Measurements from ENCODE around the gene ARHGEF1.
A peak's percentile ranks its signal among the peaks of the same experiment; 100 is the strongest.

The ARHGEF1 gene

DNA sequence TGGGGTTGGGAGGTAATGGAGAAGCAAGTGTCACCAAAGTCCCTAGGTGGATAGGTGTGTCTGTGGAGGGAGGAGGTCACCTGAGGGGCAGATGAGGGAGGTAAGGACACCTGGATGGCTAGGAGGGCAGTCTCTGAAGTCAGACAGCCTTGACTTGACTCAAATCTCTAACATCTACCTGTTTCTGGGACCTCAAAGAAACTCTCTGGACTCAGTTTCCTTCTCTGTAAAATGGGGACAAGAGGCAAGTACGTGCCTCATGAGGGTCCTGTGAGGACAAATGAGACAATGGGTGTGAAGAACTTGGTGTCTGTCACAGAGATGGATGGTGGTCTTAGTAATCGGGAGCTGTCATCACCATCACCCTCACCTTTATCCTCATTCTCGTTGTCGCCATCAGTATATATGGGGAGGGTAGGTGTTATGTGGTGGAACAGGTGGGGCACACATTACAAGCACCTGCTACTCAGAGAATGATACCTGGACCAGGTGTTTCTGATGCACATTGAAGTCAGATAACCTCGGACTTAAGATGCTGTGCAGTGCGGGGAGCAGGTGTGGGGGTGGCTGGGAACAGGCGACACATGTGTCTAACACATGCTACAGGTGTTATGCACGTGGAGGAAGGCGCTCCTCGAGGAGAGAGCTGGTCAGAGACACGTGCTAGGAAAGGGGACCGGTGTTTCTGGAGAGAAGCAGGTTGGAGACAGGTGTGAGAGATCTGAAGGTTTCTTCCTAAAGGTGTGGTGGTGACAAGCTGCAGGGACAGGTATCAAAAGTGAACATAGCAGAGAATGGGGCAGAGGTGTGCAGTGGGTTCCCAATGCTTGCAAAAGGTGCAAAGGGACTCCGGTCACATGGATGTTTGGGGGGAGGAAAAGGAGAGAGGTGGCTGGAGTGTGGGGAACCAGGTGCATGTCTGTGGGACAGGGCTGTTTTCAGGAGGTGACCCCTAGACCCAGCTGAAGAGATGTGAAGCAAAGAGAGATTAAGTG is 41.5 kb downstream of the ARHGEF1 start:
- ChIA-PET CTCF (no interaction called here), POLR2A (no interaction called here)
- WGBS (ENCODE audit: insufficient coverage): 63% methylated on average over 10 of the region's 13 CpGs
- Histone ChIP-seq H3K36me3 (ENCODE audit: control insufficient read depth in 4 of 4, insufficient read depth in 4 of 4, low read length in 3 of 4) (no peaks in the 10 kb centered on the region), H3K4me1 (ENCODE audit: control extremely low read depth in 1 of 4, control insufficient read depth in 4 of 4, insufficient read depth in 4 of 4, low read length in 3 of 4) (peaks cover 0 to 25% (median 21%) of the 10 kb centered on the region in 4 experiments), H3K27ac (ENCODE audit: insufficient read depth in 1 of 2, low read depth in 1 of 2, low read length in 2 of 2, poor library complexity in 1 of 2, severe bottlenecking in 2 of 2) (no peak overlapping the region), H3K4me3 (ENCODE audit: control insufficient read depth in 1 of 7, extremely low read depth in 1 of 7, insufficient read depth in 4 of 7, low read depth in 2 of 7, low read length in 6 of 7) (no peak overlapping the region), H3K27me3 (replicated peaks in 2 of 5; ENCODE audit: control insufficient read depth in 4 of 5, insufficient read depth in 5 of 5, low read length in 4 of 5) (peaks cover 0 to 92% (median 55%) of the 10 kb centered on the region in 5 experiments), H3K9me3 (ENCODE audit: control extremely low read depth in 1 of 5, control insufficient read depth in 4 of 5, insufficient read depth in 2 of 5, low read depth in 1 of 5, low read length in 4 of 5) (no peaks in the 10 kb centered on the region)
- no peak for DNase-seq

DNA sequence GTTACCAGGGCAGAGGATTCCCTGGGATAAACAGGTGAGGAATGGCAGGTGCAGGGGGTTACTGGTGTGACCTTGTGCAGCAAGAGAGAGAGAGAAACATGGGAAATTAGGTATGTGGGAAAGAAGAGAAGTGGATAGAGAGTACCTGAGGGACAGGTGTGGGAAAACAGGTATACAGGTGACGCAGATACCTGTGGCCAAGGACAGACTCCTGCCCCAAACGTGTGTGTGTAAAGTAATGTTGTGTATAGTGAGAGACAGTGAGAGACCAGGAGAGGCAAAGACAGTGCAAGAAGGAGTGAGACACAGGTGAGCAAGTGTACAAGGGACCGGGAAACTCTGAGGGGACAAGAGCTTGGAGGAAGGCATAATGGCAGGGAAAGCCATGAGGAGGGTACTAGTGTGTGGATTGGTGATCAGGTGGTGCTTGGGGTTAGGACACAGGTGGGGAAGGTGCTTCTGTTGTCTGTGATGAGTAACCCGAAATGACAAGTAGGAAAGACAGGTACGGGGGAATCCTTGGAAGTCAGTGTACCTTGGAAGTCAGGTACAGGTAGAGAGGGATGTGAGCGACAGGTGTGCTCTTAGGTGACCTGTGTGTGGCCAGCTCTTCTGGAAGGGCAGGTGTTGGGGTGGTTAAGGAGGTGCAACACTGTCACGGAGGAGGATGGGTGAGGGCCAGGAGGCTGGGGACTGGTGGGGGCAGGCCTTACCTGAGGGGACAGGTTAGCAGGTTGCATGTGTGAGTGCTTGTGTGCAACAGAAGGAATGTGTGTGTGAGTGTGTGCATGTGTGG is 42.4 kb downstream of the ARHGEF1 start:
- no peak overlapping the region for H3K27ac ChIP-seq (ENCODE audit: insufficient read depth in 1 of 2, low read depth in 1 of 2, low read length in 2 of 2, poor library complexity in 1 of 2, severe bottlenecking in 2 of 2)
- POLR2A ChIA-PET: no interaction called here
- H3K4me3 ChIP-seq (ENCODE audit: control insufficient read depth in 1 of 7, extremely low read depth in 1 of 7, insufficient read depth in 4 of 7, low read depth in 2 of 7, low read length in 6 of 7): no peak overlapping the region
- no peaks in the 10 kb centered on the region for H3K9me3 ChIP-seq (ENCODE audit: control extremely low read depth in 1 of 5, control insufficient read depth in 4 of 5, insufficient read depth in 2 of 5, low read depth in 1 of 5, low read length in 4 of 5)
- WGBS (ENCODE audit: insufficient coverage): 89% methylated on average over 7 of the region's 7 CpGs
- CTCF ChIA-PET: no interaction called here
- H3K27me3 ChIP-seq (replicated peaks in 2 of 5; ENCODE audit: control insufficient read depth in 4 of 5, insufficient read depth in 5 of 5, low read length in 4 of 5): peaks cover 0 to 93% (median 59%) of the 10 kb centered on the region in 5 experiments
- H3K36me3 ChIP-seq (ENCODE audit: control insufficient read depth in 4 of 4, insufficient read depth in 4 of 4, low read length in 3 of 4): no peaks in the 10 kb centered on the region
- DNase-seq: no peak
- H3K4me1 ChIP-seq (ENCODE audit: control extremely low read depth in 1 of 4, control insufficient read depth in 4 of 4, insufficient read depth in 4 of 4, low read length in 3 of 4): peaks cover 0 to 27% (median 24%) of the 10 kb centered on the region in 4 experiments

DNA sequence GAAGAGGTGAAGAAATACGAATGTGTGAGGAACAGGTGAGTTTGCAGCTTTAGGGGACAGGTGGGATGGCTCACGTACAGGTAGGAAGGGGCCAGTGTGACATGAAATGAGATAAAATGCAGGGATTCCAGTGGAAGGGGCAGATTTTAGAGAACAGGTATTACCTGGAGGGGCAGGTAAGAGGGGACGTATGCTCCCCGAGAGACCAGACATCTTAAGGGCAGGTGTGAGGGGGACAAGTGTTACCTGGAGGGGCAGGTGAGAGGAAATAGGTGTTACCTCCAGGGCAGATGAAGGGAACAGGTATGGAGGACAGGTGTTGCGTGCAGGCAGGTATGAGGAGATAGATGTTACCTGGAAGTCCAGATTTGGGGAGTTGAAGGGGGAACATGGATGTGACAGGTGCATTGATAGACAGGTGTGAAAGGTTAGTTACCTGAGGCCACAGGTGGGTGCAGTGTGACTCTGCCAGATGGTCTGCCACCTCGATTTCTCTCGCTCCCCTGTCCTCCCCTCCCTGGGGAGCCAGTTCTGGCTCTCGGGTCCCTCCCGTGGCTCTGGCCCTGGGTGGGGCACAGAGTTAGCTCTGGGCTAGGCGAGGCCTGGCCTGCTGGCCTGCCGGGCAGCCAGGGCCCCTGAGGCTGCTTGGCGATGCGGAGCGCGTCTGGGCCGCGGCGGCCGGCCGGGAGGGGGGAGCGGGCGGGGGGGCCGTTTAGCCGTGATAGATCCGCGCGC is 43.2 kb downstream of the ARHGEF1 start:
- DNase-seq: no peak
- H3K36me3 ChIP-seq (ENCODE audit: control insufficient read depth in 4 of 4, insufficient read depth in 4 of 4, low read length in 3 of 4): no peaks in the 10 kb centered on the region
- H3K27me3 ChIP-seq (replicated peaks in 2 of 5; ENCODE audit: control insufficient read depth in 4 of 5, insufficient read depth in 5 of 5, low read length in 4 of 5): peaks cover 0 to 93% (median 64%) of the 10 kb centered on the region in 5 experiments
- ChIA-PET POLR2A (interaction anchor here (0.6 kb wide), 1 partner anchor 17 kb away, joined by 3 read pairs; no protein-coding TSS in a partner anchor), CTCF (no interaction called here)
- WGBS (ENCODE audit: insufficient coverage): 64% methylated on average over 9 of the region's 27 CpGs
- H3K27ac ChIP-seq (ENCODE audit: insufficient read depth in 1 of 2, low read depth in 1 of 2, low read length in 2 of 2, poor library complexity in 1 of 2, severe bottlenecking in 2 of 2): no peak overlapping the region
- no peak overlapping the region for H3K4me3 ChIP-seq (ENCODE audit: control insufficient read depth in 1 of 7, extremely low read depth in 1 of 7, insufficient read depth in 4 of 7, low read depth in 2 of 7, low read length in 6 of 7)
- H3K4me1 ChIP-seq (ENCODE audit: control extremely low read depth in 1 of 4, control insufficient read depth in 4 of 4, insufficient read depth in 4 of 4, low read length in 3 of 4): peaks cover 0 to 24% (median 19%) of the 10 kb centered on the region in 4 experiments
- H3K9me3 ChIP-seq (ENCODE audit: control extremely low read depth in 1 of 5, control insufficient read depth in 4 of 5, insufficient read depth in 2 of 5, low read depth in 1 of 5, low read length in 4 of 5): no peaks in the 10 kb centered on the region

DNA sequence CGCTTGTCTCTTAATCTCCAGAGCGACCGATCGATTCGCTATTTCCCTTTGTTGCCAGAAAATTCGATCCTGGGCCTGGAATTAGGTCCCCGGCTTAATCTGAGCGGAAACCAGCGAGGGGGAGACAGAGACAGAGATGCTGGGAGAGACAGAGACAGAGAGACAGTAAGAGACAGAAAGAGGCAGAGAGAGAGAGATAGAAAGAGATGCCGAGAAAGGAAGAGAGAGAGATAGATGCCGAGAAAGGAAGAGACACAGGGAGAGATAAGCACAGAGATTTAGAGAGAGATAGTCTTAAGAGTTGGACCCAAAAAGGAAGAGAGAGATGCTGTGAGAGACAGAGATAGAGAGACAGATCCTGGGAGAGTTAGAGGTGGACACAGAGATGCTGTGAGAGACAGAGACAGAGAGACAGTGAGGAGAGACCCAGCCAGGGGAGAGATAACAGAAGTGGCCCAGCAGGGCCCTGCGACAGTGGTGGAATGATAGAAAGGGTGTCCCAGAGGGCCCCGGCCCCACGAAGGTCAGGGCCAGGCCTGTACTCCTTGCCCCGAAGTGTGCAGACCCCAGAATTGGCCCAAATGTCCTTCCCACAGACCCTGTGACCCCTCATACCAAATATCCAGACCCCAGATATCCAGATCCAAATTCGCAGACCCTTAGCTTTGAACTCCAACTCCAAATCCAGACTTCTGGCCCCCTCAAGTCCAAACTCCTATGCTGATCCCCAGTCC is 43.9 kb downstream of the ARHGEF1 start:
- Histone ChIP-seq H3K9me3 (ENCODE audit: control extremely low read depth in 1 of 5, control insufficient read depth in 4 of 5, insufficient read depth in 2 of 5, low read depth in 1 of 5, low read length in 4 of 5) (no peaks in the 10 kb centered on the region), H3K27ac (ENCODE audit: insufficient read depth in 1 of 2, low read depth in 1 of 2, low read length in 2 of 2, poor library complexity in 1 of 2, severe bottlenecking in 2 of 2) (no peak overlapping the region), H3K27me3 (replicated peaks in 2 of 5; ENCODE audit: control insufficient read depth in 4 of 5, insufficient read depth in 5 of 5, low read length in 4 of 5) (peaks cover 0 to 86% (median 62%) of the 10 kb centered on the region in 5 experiments), H3K4me3 (ENCODE audit: control insufficient read depth in 1 of 7, extremely low read depth in 1 of 7, insufficient read depth in 4 of 7, low read depth in 2 of 7, low read length in 6 of 7) (no peak overlapping the region), H3K36me3 (ENCODE audit: control insufficient read depth in 4 of 4, insufficient read depth in 4 of 4, low read length in 3 of 4) (no peaks in the 10 kb centered on the region), H3K4me1 (ENCODE audit: control extremely low read depth in 1 of 4, control insufficient read depth in 4 of 4, insufficient read depth in 4 of 4, low read length in 3 of 4) (peaks cover 0 to 19% (median 15%) of the 10 kb centered on the region in 4 experiments)
- ChIA-PET CTCF (interaction anchor here (1.4 kb wide), 1 partner anchor 54 kb away, joined by 4 read pairs; no protein-coding TSS in a partner anchor), POLR2A (no interaction called here)
- 63% methylated on average over 7 of the region's 16 CpGs for WGBS (ENCODE audit: insufficient coverage)
- DNase-seq: no peak

DNA sequence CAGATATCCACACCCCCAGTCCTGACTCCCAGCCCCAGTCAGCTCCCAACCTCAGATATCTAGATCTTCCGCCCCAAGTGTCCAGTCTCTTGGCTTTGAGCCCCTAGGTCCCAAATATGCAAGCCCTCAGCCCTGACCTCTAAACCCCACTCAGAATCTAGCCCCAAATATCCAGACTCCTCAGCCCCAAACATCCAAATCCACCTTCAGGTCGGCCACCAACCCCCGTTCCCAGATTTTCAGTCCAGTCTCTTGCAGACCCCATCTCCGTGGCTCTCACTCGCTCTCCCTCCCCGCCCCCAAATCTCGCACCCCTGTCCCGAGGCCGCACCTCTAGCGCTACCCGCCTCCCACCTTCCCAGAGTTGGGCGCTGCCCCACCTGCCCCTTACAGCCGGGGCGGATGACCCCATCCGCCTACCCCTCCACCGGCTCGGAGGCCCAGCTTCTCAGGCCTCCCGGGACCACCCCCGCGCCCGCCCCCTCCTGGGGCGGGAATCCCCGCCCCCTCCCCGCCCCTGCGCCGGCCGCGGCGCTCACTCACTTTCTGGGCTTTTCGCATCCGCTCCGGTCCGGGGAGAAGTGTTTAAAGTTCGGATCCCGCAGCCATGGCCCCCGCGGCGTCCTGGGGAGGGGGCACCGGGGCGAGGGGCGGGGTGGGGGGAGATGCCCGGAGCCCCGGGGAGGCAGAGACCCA is 44.7 kb downstream of the ARHGEF1 start:
- no peaks in the 10 kb centered on the region for H3K36me3 ChIP-seq (ENCODE audit: control insufficient read depth in 4 of 4, insufficient read depth in 4 of 4, low read length in 3 of 4)
- peak overlapping the region; percentile 48 to 80 (median 61) for H3K4me3 ChIP-seq (ENCODE audit: control insufficient read depth in 1 of 7, extremely low read depth in 1 of 7, insufficient read depth in 4 of 7, low read depth in 2 of 7, low read length in 6 of 7)
- ChIA-PET POLR2A (no interaction called here), CTCF (interaction anchor here (1.2 to 1.4 kb wide), 2 partner anchors 14 to 54 kb away, joined by 3 to 4 read pairs; no protein-coding TSS in a partner anchor)
- DNase-seq: no peak
- H3K27ac ChIP-seq (ENCODE audit: insufficient read depth in 1 of 2, low read depth in 1 of 2, low read length in 2 of 2, poor library complexity in 1 of 2, severe bottlenecking in 2 of 2): no peak overlapping the region
- peaks cover 0 to 17% (median 15%) of the 10 kb centered on the region in 4 experiments for H3K4me1 ChIP-seq (ENCODE audit: control extremely low read depth in 1 of 4, control insufficient read depth in 4 of 4, insufficient read depth in 4 of 4, low read length in 3 of 4)
- WGBS (ENCODE audit: insufficient coverage): 19% methylated on average over 18 of the region's 43 CpGs
- peaks cover 0 to 79% (median 56%) of the 10 kb centered on the region in 5 experiments for H3K27me3 ChIP-seq (replicated peaks in 2 of 5; ENCODE audit: control insufficient read depth in 4 of 5, insufficient read depth in 5 of 5, low read length in 4 of 5)
- no peaks in the 10 kb centered on the region for H3K9me3 ChIP-seq (ENCODE audit: control extremely low read depth in 1 of 5, control insufficient read depth in 4 of 5, insufficient read depth in 2 of 5, low read depth in 1 of 5, low read length in 4 of 5)

DNA sequence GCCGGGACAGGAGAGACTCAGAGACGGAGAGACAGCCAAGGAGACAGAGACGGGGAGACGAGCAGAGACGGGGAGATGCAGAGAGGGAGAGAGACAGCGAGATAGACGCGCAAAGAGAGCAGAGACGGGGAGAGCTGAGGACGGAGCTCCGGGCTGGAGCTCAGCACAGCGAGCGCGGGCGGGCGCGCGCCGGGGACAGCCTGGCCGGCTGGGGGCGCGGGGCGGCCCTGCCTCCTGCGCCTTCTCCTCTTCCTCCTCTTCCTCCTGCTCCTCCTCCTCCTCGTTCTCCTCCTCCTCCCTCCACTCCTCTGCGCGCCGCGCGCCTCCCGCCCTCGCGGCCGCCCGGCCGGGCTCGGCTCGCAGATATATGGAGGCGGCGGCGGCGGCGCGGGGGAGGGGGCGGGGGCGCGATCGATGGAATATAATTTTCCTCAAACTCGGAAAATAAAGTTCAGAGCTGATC is 45.3 kb downstream of the ARHGEF1 start, which contains the start of gene ERFL:
ERFL (minus strand) TSS at position 229 of the 463 bp plus-strand sequence. CDS start 15,530 bp downstream, outside the sequence.
- POLR2A ChIA-PET: no interaction called here
- 0% methylated on average over 37 of the region's 49 CpGs for WGBS (ENCODE audit: insufficient coverage)
- H3K9me3 ChIP-seq (ENCODE audit: control extremely low read depth in 1 of 5, control insufficient read depth in 4 of 5, insufficient read depth in 2 of 5, low read depth in 1 of 5, low read length in 4 of 5): no peaks in the 10 kb centered on the region
- H3K36me3 ChIP-seq (ENCODE audit: control insufficient read depth in 4 of 4, insufficient read depth in 4 of 4, low read length in 3 of 4): no peaks in the 10 kb centered on the region
- peak within 1 kb of the TSS; percentile 48 to 80 (median 61) for H3K4me3 ChIP-seq (ENCODE audit: control insufficient read depth in 1 of 7, extremely low read depth in 1 of 7, insufficient read depth in 4 of 7, low read depth in 2 of 7, low read length in 6 of 7)
- peaks cover 0 to 19% (median 17%) of the 10 kb centered on the region in 4 experiments for H3K4me1 ChIP-seq (ENCODE audit: control extremely low read depth in 1 of 4, control insufficient read depth in 4 of 4, insufficient read depth in 4 of 4, low read length in 3 of 4)
- peaks cover 0 to 73% (median 50%) of the 10 kb centered on the region in 5 experiments for H3K27me3 ChIP-seq (replicated peaks in 2 of 5; ENCODE audit: control insufficient read depth in 4 of 5, insufficient read depth in 5 of 5, low read length in 4 of 5)
- CTCF ChIA-PET: interaction anchor here (1.2 to 1.4 kb wide), 2 partner anchors 13 to 55 kb away, joined by 3 to 4 read pairs; no protein-coding TSS in a partner anchor
- H3K27ac ChIP-seq (ENCODE audit: insufficient read depth in 1 of 2, low read depth in 1 of 2, low read length in 2 of 2, poor library complexity in 1 of 2, severe bottlenecking in 2 of 2): no peak within 1 kb of the TSS
- DNase-seq: no peak
